ENCODE measurements around the gene GPC3.
"Not testable (repeated sequence)": the region's sequence is repeated elsewhere in the genome, so short reads cannot be mapped to it uniquely, and the experiment has no call there.

GPC3 gene

GRCh38 chrX:133621384-133621783 lies 364.0 kb downstream of the GPC3 start:
- not testable (repeated sequence) for H3K36me3 ChIP-seq (ENCODE audit: control insufficient read depth, insufficient read depth, low read length); H3K27ac ChIP-seq (ENCODE audit: insufficient read depth, low read length, poor library complexity, severe bottlenecking)

GRCh38 chrX:133611676-133612075 lies 373.7 kb downstream of the GPC3 start:
- Histone ChIP-seq H3K36me3 (ENCODE audit: control insufficient read depth, insufficient read depth, low read length) (no peaks in the 10 kb centered on the region), H3K27me3 (replicated peaks; ENCODE audit: control insufficient read depth, insufficient read depth, low read length, poor library complexity, severe bottlenecking) (no peaks in the 10 kb centered on the region), H3K9me3 (ENCODE audit: control insufficient read depth, low read length) (no peaks in the 10 kb centered on the region), H3K4me3 (ENCODE audit: insufficient read depth, low read depth, low read length, poor library complexity, severe bottlenecking) (no peak overlapping the region), H3K4me1 (ENCODE audit: control insufficient read depth, insufficient read depth, low read length, poor library complexity, severe bottlenecking) (no peaks in the 10 kb centered on the region), H3K27ac (ENCODE audit: insufficient read depth, low read length, poor library complexity, severe bottlenecking) (no peak overlapping the region)
- DNase-seq: no peak

More at GRCh38 chrX:133621384-133621783, 364.0 kb downstream of the GPC3 start:
- not testable (repeated sequence) for DNase-seq; H3K27me3 ChIP-seq (replicated peaks; ENCODE audit: control insufficient read depth, insufficient read depth, low read length, poor library complexity, severe bottlenecking); H3K4me3 ChIP-seq (ENCODE audit: insufficient read depth, low read depth, low read length, poor library complexity, severe bottlenecking); H3K9me3 ChIP-seq (ENCODE audit: control insufficient read depth, low read length); H3K4me1 ChIP-seq (ENCODE audit: control insufficient read depth, insufficient read depth, low read length, poor library complexity, severe bottlenecking)

GRCh38 chrX:133610056-133610455 lies 375.3 kb downstream of the GPC3 start:
- no peak for DNase-seq
- Histone ChIP-seq H3K27ac (ENCODE audit: insufficient read depth, low read length, poor library complexity, severe bottlenecking) (no peak overlapping the region), H3K4me1 (ENCODE audit: control insufficient read depth, insufficient read depth, low read length, poor library complexity, severe bottlenecking) (no peaks in the 10 kb centered on the region), H3K9me3 (ENCODE audit: control insufficient read depth, low read length) (no peaks in the 10 kb centered on the region), H3K27me3 (replicated peaks; ENCODE audit: control insufficient read depth, insufficient read depth, low read length, poor library complexity, severe bottlenecking) (no peaks in the 10 kb centered on the region), H3K36me3 (ENCODE audit: control insufficient read depth, insufficient read depth, low read length) (no peaks in the 10 kb centered on the region), H3K4me3 (ENCODE audit: insufficient read depth, low read depth, low read length, poor library complexity, severe bottlenecking) (no peak overlapping the region)

GRCh38 chrX:133609166-133609565 lies 376.2 kb downstream of the GPC3 start:
- no peaks in the 10 kb centered on the region for H3K27me3 ChIP-seq (replicated peaks; ENCODE audit: control insufficient read depth, insufficient read depth, low read length, poor library complexity, severe bottlenecking)
- no peak overlapping the region for H3K27ac ChIP-seq (ENCODE audit: insufficient read depth, low read length, poor library complexity, severe bottlenecking)

GRCh38 chrX:133608406-133608805 lies 377.0 kb downstream of the GPC3 start:
- Histone ChIP-seq H3K27me3 (replicated peaks; ENCODE audit: control insufficient read depth, insufficient read depth, low read length, poor library complexity, severe bottlenecking) (no peaks in the 10 kb centered on the region), H3K4me3 (ENCODE audit: insufficient read depth, low read depth, low read length, poor library complexity, severe bottlenecking) (no peak overlapping the region), H3K36me3 (ENCODE audit: control insufficient read depth, insufficient read depth, low read length) (no peaks in the 10 kb centered on the region), H3K9me3 (ENCODE audit: control insufficient read depth, low read length) (no peaks in the 10 kb centered on the region), H3K4me1 (ENCODE audit: control insufficient read depth, insufficient read depth, low read length, poor library complexity, severe bottlenecking) (no peaks in the 10 kb centered on the region), H3K27ac (ENCODE audit: insufficient read depth, low read length, poor library complexity, severe bottlenecking) (no peak overlapping the region)
- DNase-seq: no peak

More at GRCh38 chrX:133609166-133609565, 376.2 kb downstream of the GPC3 start:
- H3K4me3 ChIP-seq (ENCODE audit: insufficient read depth, low read depth, low read length, poor library complexity, severe bottlenecking): no peak overlapping the region
- no peaks in the 10 kb centered on the region for H3K4me1 ChIP-seq (ENCODE audit: control insufficient read depth, insufficient read depth, low read length, poor library complexity, severe bottlenecking)
- no peak for DNase-seq
- no peaks in the 10 kb centered on the region for H3K9me3 ChIP-seq (ENCODE audit: control insufficient read depth, low read length)
- no peaks in the 10 kb centered on the region for H3K36me3 ChIP-seq (ENCODE audit: control insufficient read depth, insufficient read depth, low read length)

GRCh38 chrX:133607419-133608348 lies 377.7 kb downstream of the GPC3 start:
- no peak for DNase-seq
- no peaks in the 10 kb centered on the region for H3K27me3 ChIP-seq (replicated peaks; ENCODE audit: control insufficient read depth, insufficient read depth, low read length, poor library complexity, severe bottlenecking)
- H3K27ac ChIP-seq (ENCODE audit: insufficient read depth, low read length, poor library complexity, severe bottlenecking): no peak overlapping the region

GRCh38 chrX:133606990-133607389 lies 378.4 kb downstream of the GPC3 start:
- H3K36me3 ChIP-seq (ENCODE audit: control insufficient read depth, insufficient read depth, low read length): no peaks in the 10 kb centered on the region
- H3K9me3 ChIP-seq (ENCODE audit: control insufficient read depth, low read length): no peaks in the 10 kb centered on the region
- no peak overlapping the region for H3K4me3 ChIP-seq (ENCODE audit: insufficient read depth, low read depth, low read length, poor library complexity, severe bottlenecking)
- no peak for DNase-seq
- no peaks in the 10 kb centered on the region for H3K4me1 ChIP-seq (ENCODE audit: control insufficient read depth, insufficient read depth, low read length, poor library complexity, severe bottlenecking)
- H3K27me3 ChIP-seq (replicated peaks; ENCODE audit: control insufficient read depth, insufficient read depth, low read length, poor library complexity, severe bottlenecking): no peaks in the 10 kb centered on the region
- no peak overlapping the region for H3K27ac ChIP-seq (ENCODE audit: insufficient read depth, low read length, poor library complexity, severe bottlenecking)

More at GRCh38 chrX:133607419-133608348, 377.7 kb downstream of the GPC3 start:
- no peaks in the 10 kb centered on the region for H3K9me3 ChIP-seq (ENCODE audit: control insufficient read depth, low read length)
- H3K4me1 ChIP-seq (ENCODE audit: control insufficient read depth, insufficient read depth, low read length, poor library complexity, severe bottlenecking): no peaks in the 10 kb centered on the region
- no peaks in the 10 kb centered on the region for H3K36me3 ChIP-seq (ENCODE audit: control insufficient read depth, insufficient read depth, low read length)
- H3K4me3 ChIP-seq (ENCODE audit: insufficient read depth, low read depth, low read length, poor library complexity, severe bottlenecking): no peak overlapping the region

- H3K4me1 ChIP-seq (ENCODE audit: control insufficient read depth, insufficient read depth, low read length, poor library complexity, severe bottlenecking): no peaks in the 10 kb centered on the region
- no peak overlapping the region for H3K4me3 ChIP-seq (ENCODE audit: insufficient read depth, low read depth, low read length, poor library complexity, severe bottlenecking)
- no peaks in the 10 kb centered on the region for H3K9me3 ChIP-seq (ENCODE audit: control insufficient read depth, low read length)
- no peak overlapping the region for H3K27ac ChIP-seq (ENCODE audit: insufficient read depth, low read length, poor library complexity, severe bottlenecking)
- no peaks in the 10 kb centered on the region for H3K36me3 ChIP-seq (ENCODE audit: control insufficient read depth, insufficient read depth, low read length)
- no peaks in the 10 kb centered on the region for H3K27me3 ChIP-seq (replicated peaks; ENCODE audit: control insufficient read depth, insufficient read depth, low read length, poor library complexity, severe bottlenecking)
- DNase-seq: no peak
Observed at GRCh38 chrX:133604801-133605200, 380.6 kb downstream of the GPC3 start.

GRCh38 chrX:133602881-133603280 lies 382.5 kb downstream of the GPC3 start:
- no peak for DNase-seq
- no peak overlapping the region for H3K4me3 ChIP-seq (ENCODE audit: insufficient read depth, low read depth, low read length, poor library complexity, severe bottlenecking)
- no peak overlapping the region for H3K27ac ChIP-seq (ENCODE audit: insufficient read depth, low read length, poor library complexity, severe bottlenecking)
- H3K36me3 ChIP-seq (ENCODE audit: control insufficient read depth, insufficient read depth, low read length): no peaks in the 10 kb centered on the region
- no peaks in the 10 kb centered on the region for H3K9me3 ChIP-seq (ENCODE audit: control insufficient read depth, low read length)
- H3K4me1 ChIP-seq (ENCODE audit: control insufficient read depth, insufficient read depth, low read length, poor library complexity, severe bottlenecking): no peaks in the 10 kb centered on the region
- H3K27me3 ChIP-seq (replicated peaks; ENCODE audit: control insufficient read depth, insufficient read depth, low read length, poor library complexity, severe bottlenecking): no peaks in the 10 kb centered on the region

GRCh38 chrX:133601116-133601515 lies 384.3 kb downstream of the GPC3 start:
- DNase-seq: no peak
- Histone ChIP-seq H3K27me3 (replicated peaks; ENCODE audit: control insufficient read depth, insufficient read depth, low read length, poor library complexity, severe bottlenecking) (no peaks in the 10 kb centered on the region), H3K4me3 (ENCODE audit: insufficient read depth, low read depth, low read length, poor library complexity, severe bottlenecking) (no peak overlapping the region), H3K4me1 (ENCODE audit: control insufficient read depth, insufficient read depth, low read length, poor library complexity, severe bottlenecking) (no peaks in the 10 kb centered on the region), H3K9me3 (ENCODE audit: control insufficient read depth, low read length) (no peaks in the 10 kb centered on the region), H3K36me3 (ENCODE audit: control insufficient read depth, insufficient read depth, low read length) (no peaks in the 10 kb centered on the region), H3K27ac (ENCODE audit: insufficient read depth, low read length, poor library complexity, severe bottlenecking) (no peak overlapping the region)

All from effector memory CD4-positive, alpha-beta T cell (primary cell).